HepG2 (cell line): ENCODE data around the gene DTX2. TPM values are rescaled to one million over a fixed set of nuclear protein-coding genes. Genes with fewer than 3 reads are reported as not detected.

Experiments
- ATAD3A ChIP-seq: sonication (generic); formaldehyde crosslinking; IDR thresholded peaks from 2 replicates; pipeline ENCODE4 v1.4.0; 2020; ENCODE audit warnings: missing genetic modification reagents
- EZH2 ChIP-seq: conservative IDR thresholded peaks from 2 replicates; pipeline ENCODE4 v1.6.1; 2012; ENCODE audit warnings: mild to moderate bottlenecking, low read depth, low read length, moderate library complexity
- FOSL1 ChIP-seq: sonication (generic); formaldehyde crosslinking; IDR thresholded peaks from 2 replicates; pipeline ENCODE4 v1.9.0; 2021; ENCODE audit warnings: missing genetic modification reagents, borderline replicate concordance
- FOXA1 ChIP-seq, 2 experiments: fragments of 450-650 bp in 1 of 2; sonication (generic) in 1 of 2; formaldehyde crosslinking in 1 of 2; IDR thresholded peaks; 2 replicates each; pipeline versions ENCODE4 v1.4.0 to v1.6.1; 2016 to 2020; ENCODE audit warnings: missing genetic modification reagents in 1 of 2
- HCFC1 ChIP-seq: fragments of 150-350 bp; IDR thresholded peaks from 2 replicates; pipeline ENCODE4 v1.6.1; 2014; ENCODE audit warnings: low read depth, low read length
- HINFP ChIP-seq: sonication (generic); formaldehyde crosslinking; IDR thresholded peaks from 2 replicates; pipeline ENCODE4 v1.4.0; 2020; ENCODE audit warnings: low read depth, mild to moderate bottlenecking, missing genetic modification reagents
- HMGXB3 ChIP-seq: sonication (generic); formaldehyde crosslinking; IDR thresholded peaks from 2 replicates; pipeline ENCODE4 v1.4.0; 2020; ENCODE audit warnings: missing genetic modification reagents, borderline replicate concordance
- HNF4A ChIP-seq: sonication (generic); formaldehyde crosslinking; IDR thresholded peaks from 2 replicates; pipeline ENCODE4 v1.4.0; 2020; ENCODE audit warnings: missing genetic modification reagents
- KLF9 ChIP-seq: IDR thresholded peaks from 2 replicates; pipeline ENCODE4 v1.6.1; 2016; ENCODE audit warnings: low read depth
- MAFG ChIP-seq: sonication (generic); formaldehyde crosslinking; IDR thresholded peaks from 2 replicates; pipeline ENCODE4 v1.5.1; 2020; ENCODE audit warnings: mild to moderate bottlenecking, missing genetic modification reagents
- NR2F6 ChIP-seq, 2 experiments: IDR thresholded peaks; 2 replicates each; pipeline ENCODE4 v1.6.1; 2016; ENCODE audit warnings: antibody characterized with exemption in 1 of 2, mild to moderate bottlenecking in 1 of 2
- PHF21A ChIP-seq: sonication (generic); formaldehyde crosslinking; IDR thresholded peaks from 2 replicates; pipeline ENCODE4 v1.5.0; 2020; ENCODE audit warnings: mild to moderate bottlenecking, missing genetic modification reagents
- RARA ChIP-seq: IDR thresholded peaks from 2 replicates; pipeline ENCODE4 v1.6.1; 2016; ENCODE audit warnings: missing genetic modification reagents, missing compliant biosample characterization
- ZFY ChIP-seq: sonication (generic); formaldehyde crosslinking; IDR thresholded peaks from 2 replicates; pipeline ENCODE4 v1.4.0; 2020; ENCODE audit warnings: missing genetic modification reagents
- ZNF232 ChIP-seq: sonication (generic); formaldehyde crosslinking; IDR thresholded peaks from 2 replicates; pipeline ENCODE4 v1.4.0; 2020; ENCODE audit warnings: missing genetic modification reagents, borderline replicate concordance
- ZNF256 ChIP-seq: sonication (generic); formaldehyde crosslinking; conservative IDR thresholded peaks from 2 replicates; pipeline ENCODE4 v1.4.0; 2020; ENCODE audit warnings: missing genetic modification reagents
- ZNF292 ChIP-seq: sonication (generic); formaldehyde crosslinking; IDR thresholded peaks from 2 replicates; pipeline ENCODE4 v1.8.1; 2022; ENCODE audit warnings: mild to moderate bottlenecking, low read depth, missing genetic modification reagents, borderline replicate concordance
- ZNF451 ChIP-seq: sonication (generic); formaldehyde crosslinking; IDR thresholded peaks from 2 replicates; pipeline ENCODE4 v1.5.0; 2020; ENCODE audit warnings: mild to moderate bottlenecking, missing genetic modification reagents
- ZNF558 ChIP-seq: sonication (generic); formaldehyde crosslinking; IDR thresholded peaks from 2 replicates; pipeline ENCODE4 v1.9.0; 2022; ENCODE audit warnings: mild to moderate bottlenecking, missing genetic modification reagents, borderline replicate concordance
- ZNF619 ChIP-seq: sonication (generic); formaldehyde crosslinking; IDR thresholded peaks from 2 replicates; pipeline ENCODE4 v1.4.0; 2020; ENCODE audit warnings: mild to moderate bottlenecking, missing genetic modification reagents
- ZNF709 ChIP-seq: sonication (generic); formaldehyde crosslinking; IDR thresholded peaks from 2 replicates; pipeline ENCODE4 v1.5.0; 2020; ENCODE audit warnings: mild to moderate bottlenecking, missing genetic modification reagents
- ZSCAN12 ChIP-seq: sonication (generic); formaldehyde crosslinking; IDR thresholded peaks from 2 replicates; pipeline ENCODE4 v1.9.0; 2021; ENCODE audit warnings: mild to moderate bottlenecking, missing genetic modification reagents
- ZSCAN22 ChIP-seq: sonication (generic); formaldehyde crosslinking; IDR thresholded peaks from 2 replicates; pipeline ENCODE4 v1.4.0; 2020; ENCODE audit warnings: mild to moderate bottlenecking, missing genetic modification reagents
- polyA plus RNA-seq, 8 experiments: library from polyadenylated mRNA; depleted of rRNA in 3 of 8; stranded (reverse) in 7 of 8; unstranded in 1 of 8; fragments of >200 nt; fragmentation: Illumina TruSeq in 4 of 8; extraction: Trizol in 4 of 8; gene quantifications; 2 replicates each; pipeline versions ENCODE4 v1.2.1 to v1.2.3, GENCODE V29; 2011 to 2016; ENCODE audit warnings: low read depth in 4 of 8, missing spikeins in 1 of 8, mixed read lengths in 1 of 8; ENCODE audit not compliant: insufficient read depth in 1 of 8
- total RNA-seq, 5 experiments: library from RNA; depleted of rRNA; stranded (reverse); fragments of >200 nt; fragmentation: Illumina TruSeq; extraction: Trizol; gene quantifications; 2 replicates each; pipeline ENCODE4 v1.2.3, GENCODE V29; 2016; ENCODE audit warnings: low read depth in 1 of 5

The DTX2 gene
- total and polyA plus RNA-seq, 2 of the 13 experiments (the other 11 are each of a cell fraction or from before 2014, with no cell fraction given): 5.5 to 6.2 TPM

- TF ChIP-seq HMGXB3 (CRISPR knock-in tag) (no peak), ZNF558 (CRISPR knock-in tag) (no peak), ZSCAN22 (CRISPR knock-in tag) (no peak), ZNF709 (CRISPR knock-in tag) (no peak), FOSL1 (CRISPR knock-in tag) (0 out of 2 replicates have a peak, but pooled peaks have one; percentile 16), ZNF292 (CRISPR knock-in tag) (no peak), PHF21A (CRISPR knock-in tag) (no peak), NR2F6 (IDR thresholded peaks at IDR 0.05) (0 out of 2 replicates have a peak, but pooled peaks have one; percentile 16), NR2F6 (CRISPR knock-in tag; IDR thresholded peaks at IDR 0.05) (0 out of 2 replicates have a peak, but pooled peaks have one; percentile 40), ZSCAN12 (CRISPR knock-in tag) (no peak), RARA (0 out of 2 replicates have a peak, but pooled peaks have one; percentile 41), ZNF451 (CRISPR knock-in tag) (no peak), ZNF619 (CRISPR knock-in tag) (no peak), HNF4A (CRISPR knock-in tag) (no peak), MAFG (CRISPR knock-in tag) (no peak), HCFC1 (no peak), ZNF256 (CRISPR knock-in tag) (no peak), ATAD3A (CRISPR knock-in tag) (no peak), FOXA1 (IDR thresholded peaks at IDR 0.05) (no peak), FOXA1 (CRISPR knock-in tag; IDR thresholded peaks at IDR 0.05) (no peak), ZFY (no peak), EZH2 (no peak), ZNF232 (CRISPR knock-in tag) (no peak), KLF9 (CRISPR knock-in tag) (no peak), HINFP (no peak)
Measured at GRCh38 chr7:76428868-76429805, 32.4 kb upstream of the DTX2 start (continued).
